Stimulated activated CD8-positive, alpha-beta memory T cell treated with anti-CD3 and anti-CD28 coated beads, Interleukin-12 subunit alpha, Interleukin-12 subunit beta, amount 100 ng/mL, for 24 hours (primary cell): Measurements from ENCODE around the gene LRRFIP2.
"Not testable (repeated sequence)": the region's sequence is repeated elsewhere in the genome, so short reads cannot be mapped to it uniquely, and the experiment has no call there.

ENCODE experiments used
- DNase-seq: peaks from one replicate; pipeline ENCODE4 v3.0.0-alpha.2; 2020; ENCODE audit errors: extremely low read depth

LRRFIP2 gene

GRCh38 chr3:37174532-37175126, at the start of gene LRRFIP2:
LRRFIP2 (minus strand) TSS chr3:37174582; CDS start chr3:37148983, 25,599 bp downstream.
- DNase-seq: no peak

GRCh38 chr3:37223576-37223975, 49.2 kb upstream of the LRRFIP2 start:
- no peak for DNase-seq

DNA sequence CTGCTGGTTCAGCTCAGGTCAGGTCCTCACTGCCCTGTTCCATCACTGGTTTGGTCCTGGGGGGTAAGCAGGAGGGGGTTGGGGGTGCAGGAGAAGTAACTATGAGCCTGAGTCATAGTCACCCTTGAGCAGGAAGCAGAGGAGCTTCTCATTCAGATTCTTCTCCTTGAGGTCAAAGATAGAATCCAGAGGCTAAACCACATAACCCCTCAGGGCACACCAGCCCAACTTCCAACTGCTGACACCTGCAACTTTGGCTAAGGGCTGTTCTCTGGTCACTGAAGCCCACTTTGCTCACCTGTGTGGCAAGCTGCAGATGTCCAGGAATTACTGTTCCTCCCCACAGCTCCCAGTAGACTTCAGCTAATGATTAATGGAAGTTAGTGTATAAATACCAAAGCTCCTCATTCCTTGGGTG, 48.8 kb upstream of the LRRFIP2 start:
- DNase-seq: no peak

GRCh38 chr3:37222542-37222941, 48.2 kb upstream of the LRRFIP2 start:
- DNase-seq: not testable (repeated sequence)

DNA sequence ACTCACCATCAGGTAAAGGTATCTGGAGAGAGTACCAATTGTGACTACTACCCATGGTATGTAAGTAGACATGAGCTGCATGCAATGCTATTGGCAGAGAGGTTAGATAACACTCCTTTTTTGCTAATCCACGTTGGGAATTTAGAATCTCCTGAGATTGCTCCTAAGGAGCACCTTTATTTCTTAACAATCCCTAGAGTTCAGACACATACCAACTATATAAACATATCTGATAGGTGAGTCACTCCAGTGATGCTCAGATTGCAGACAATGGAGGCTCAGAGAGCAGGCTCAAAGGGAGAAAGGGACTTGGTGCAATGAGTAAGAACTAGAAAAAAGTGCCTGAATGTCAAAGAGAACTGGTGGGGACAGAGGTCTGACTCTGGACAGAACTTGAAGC, 47.0 kb upstream of the LRRFIP2 start:
- DNase-seq: no peak

- DNase-seq: no peak
Measured at GRCh38 chr3:37219266-37219665, 44.9 kb upstream of the LRRFIP2 start.

DNA sequence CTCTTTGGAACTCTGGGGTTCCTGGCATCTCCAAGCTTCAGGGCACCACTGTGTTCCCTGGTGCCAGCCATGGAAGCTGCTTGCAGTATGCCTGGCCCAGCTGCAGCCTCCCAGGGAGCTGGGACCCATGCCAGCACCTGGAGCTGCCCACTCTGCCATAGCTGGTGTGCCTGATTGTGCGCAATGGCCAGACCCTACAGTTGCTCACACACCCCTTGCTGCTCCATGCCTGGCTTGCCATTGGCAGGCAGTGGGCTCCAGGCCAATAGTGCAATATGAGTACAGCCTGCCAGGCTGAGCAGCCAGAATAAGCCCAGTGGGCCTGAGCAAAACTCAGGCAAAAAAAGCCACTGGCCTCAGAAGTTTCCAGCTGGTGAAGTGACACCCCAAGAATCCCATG, 43.8 kb upstream of the LRRFIP2 start:
- no peak for DNase-seq

DNA sequence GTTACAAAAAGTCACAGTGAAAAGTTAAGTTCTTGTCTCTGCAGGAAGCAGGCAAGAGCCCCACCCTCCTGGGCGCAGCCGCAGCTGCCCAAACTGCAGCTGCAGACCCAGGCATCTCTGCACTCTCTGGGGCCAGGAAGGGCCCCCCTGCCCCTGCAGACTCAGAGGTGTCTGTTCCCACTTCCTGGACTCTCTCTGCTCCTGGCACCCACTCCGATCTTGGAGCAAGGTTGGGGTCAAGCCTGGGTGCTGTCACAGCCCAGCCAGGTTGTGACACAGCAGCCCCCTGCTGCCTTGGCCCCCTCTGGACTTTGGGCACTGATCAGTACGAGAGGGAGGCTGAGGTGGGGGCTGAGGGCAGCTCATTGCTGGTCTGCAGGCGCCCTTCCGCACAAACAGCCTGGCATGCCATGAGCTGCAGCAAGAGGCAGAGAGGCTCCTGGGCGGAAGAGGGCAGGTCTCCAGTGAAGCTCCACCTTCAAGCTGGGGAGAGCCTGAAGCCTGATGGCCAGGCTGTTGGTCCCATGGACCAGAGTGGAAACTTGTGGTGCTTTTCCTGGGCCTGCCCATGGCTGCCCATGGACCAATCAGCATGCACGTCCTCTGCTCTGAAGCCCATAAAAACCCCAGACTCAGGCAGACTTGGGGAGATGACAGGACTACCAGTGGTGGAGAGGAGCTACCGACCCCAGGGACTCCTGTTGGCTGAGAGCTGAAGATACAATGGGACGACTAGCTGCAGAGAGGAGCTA, 42.9 kb upstream of the LRRFIP2 start:
- no peak for DNase-seq

- no peak for DNase-seq
Measured at GRCh38 chr3:37216597-37217097, 42.3 kb upstream of the LRRFIP2 start.

- no peak for DNase-seq
Measured at GRCh38 chr3:37214076-37214475, 39.7 kb upstream of the LRRFIP2 start.

- no peak for DNase-seq
Measured at GRCh38 chr3:37210230-37210629, 35.8 kb upstream of the LRRFIP2 start.

DNA sequence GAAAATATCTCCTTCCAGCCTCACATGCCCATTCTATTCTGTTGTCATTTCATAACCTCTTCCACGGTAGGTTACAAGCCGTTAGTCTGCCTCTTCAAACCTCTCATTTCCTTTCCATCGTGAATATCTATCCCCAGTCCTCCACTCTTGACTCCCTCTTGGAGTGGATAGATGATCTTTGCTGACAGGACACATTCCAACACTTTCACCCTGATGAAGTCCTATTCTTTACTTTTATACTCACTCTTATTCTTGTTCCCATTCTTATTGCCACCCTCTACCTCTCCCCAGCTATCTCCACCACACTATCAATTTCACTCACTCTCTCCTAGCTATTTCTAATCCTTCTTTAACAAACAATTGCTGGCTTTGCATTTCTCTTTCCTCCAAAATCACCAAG, 34.2 kb upstream of the LRRFIP2 start:
- DNase-seq: not testable (repeated sequence)

- not testable (repeated sequence) for DNase-seq
Measured at GRCh38 chr3:37208008-37208407, 33.6 kb upstream of the LRRFIP2 start.

GRCh38 chr3:37206041-37206440, 31.7 kb upstream of the LRRFIP2 start:
- DNase-seq: not testable (repeated sequence)

GRCh38 chr3:37204314-37204713, 29.9 kb upstream of the LRRFIP2 start:
- no peak for DNase-seq

DNA sequence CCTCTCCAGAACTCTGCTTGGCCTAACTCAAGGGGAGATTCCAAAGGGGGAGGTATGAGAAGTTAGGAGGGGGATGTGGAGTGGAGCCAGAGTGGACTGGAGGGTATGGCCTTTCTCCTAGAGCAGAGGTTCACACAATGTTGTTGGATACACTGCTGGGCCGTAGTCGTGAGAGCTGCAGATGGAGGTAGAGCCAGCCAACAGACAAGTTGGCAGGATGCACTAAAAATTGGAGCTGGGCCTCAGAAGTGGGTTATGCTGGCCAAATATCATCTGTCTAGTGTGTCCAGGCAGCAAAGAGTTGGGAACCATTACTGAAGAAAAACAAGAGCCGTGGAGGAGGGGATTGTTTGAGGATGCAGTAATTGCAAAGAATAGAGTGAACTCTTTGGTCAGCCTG, 27.7 kb upstream of the LRRFIP2 start:
- DNase-seq: no peak

DNA sequence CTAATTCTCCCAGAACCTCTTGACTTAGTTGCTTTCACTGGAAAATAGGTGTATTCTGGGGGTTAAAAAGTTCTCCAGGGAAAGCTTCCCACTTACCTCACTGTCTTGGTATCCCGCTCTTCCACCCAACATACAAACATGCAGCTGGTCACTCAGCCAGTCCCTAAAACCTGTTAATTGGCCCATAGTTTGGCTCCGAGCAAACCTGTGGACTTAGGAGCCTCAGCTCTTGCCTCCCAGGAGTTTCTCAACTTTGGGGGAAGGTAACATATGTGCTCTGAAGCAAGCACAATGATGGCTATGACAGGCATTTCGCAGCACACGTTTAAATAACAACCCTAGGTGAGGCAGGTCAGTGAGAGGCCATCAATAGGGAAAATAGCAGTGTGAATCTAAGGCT, 25.8 kb upstream of the LRRFIP2 start:
- DNase-seq: no peak

- DNase-seq: no peak
Measured at GRCh38 chr3:37198996-37199395, 24.6 kb upstream of the LRRFIP2 start.

- no peak for DNase-seq
Measured at GRCh38 chr3:37198547-37198946, 24.2 kb upstream of the LRRFIP2 start.

DNA sequence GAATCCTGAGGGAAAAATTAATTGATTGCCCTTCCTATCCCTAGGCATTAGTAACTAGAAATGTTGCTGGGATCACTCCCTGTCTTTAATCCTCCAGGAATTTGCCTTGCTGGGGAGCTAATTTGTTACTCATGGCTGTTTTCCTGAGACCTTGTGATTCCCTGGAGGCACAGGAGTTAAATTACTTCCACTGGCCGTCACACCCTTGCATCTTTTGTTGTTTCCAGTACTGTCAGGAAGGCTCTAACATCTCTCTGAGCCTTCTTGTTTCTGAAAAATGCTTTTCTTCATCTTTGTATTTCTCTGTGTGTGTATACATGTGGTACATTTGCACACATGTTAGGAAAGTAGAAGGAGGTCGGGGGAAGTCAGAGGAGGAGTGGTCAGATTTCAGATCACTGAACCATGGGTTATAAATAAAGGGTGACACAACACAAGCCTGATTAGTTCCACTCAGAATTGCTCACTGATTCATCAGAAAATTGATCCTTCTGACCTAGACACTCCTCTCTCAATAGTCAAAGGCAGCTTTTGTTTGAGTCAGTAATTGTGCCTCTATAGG, 23.5 kb upstream of the LRRFIP2 start:
- no peak for DNase-seq

DNA sequence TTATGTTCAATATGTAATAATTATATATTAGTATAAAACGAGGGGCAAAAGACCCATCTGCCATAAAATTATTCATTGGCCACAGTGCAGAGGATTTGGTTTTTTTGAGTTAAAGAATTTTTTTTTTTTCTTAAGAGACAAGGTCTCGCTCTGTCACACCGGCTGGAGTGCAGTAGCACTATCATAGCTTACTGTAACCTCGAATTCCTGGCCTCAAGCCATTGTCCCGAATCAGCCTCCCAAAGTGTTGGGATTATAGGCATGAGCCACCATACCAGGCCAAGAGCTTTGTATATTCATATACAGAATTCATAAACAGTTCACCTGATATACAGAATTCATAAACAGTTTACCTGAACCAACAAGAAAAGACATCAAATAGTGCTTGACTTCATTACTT, 20.2 kb upstream of the LRRFIP2 start:
- DNase-seq: no peak

DNA sequence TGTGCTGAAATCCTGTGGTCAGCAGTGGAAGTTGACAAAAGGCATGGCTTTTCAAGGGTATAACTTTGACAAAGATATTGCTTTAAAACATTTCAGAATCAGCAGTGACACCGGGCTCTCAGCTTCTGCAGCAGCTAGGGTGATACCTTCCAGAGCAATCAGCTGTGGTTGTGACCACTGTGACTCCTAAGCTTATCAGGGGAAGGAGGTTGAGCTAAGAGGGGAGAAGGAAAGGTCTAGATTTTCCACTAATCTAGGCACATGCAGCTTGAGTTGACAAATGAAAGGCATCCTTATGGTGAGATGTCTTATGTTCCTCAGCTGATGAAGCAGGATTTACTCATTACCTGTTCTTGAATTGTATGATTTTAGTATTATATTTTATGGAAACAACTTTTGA, 16.3 kb upstream of the LRRFIP2 start:
- DNase-seq: no peak

DNA sequence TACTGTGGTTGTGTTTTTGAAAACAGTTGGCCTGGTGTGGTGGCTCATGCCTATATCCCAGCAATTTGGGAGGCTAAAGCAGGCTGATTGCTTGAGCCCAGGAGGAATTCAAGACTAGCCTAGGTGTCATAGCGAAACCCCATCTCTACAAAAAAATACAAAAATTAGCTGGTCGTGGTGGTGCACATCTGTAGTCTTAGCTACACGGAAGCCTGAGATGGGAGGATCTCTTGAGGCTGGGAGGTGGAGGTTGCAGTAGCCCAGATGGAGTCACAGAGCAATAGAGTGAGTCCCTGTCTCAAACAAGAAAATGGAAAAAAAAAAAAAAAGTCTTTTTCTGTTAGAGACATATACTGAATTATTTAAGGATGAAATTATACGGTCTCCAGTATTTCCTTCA, 14.7 kb upstream of the LRRFIP2 start:
- no peak for DNase-seq
